HG02588 (cell line): ENCODE data around the gene PTGER4.
A peak's percentile ranks its signal among the peaks of the same experiment; 100 is the strongest.

Experiments
- ATAC-seq: cut with Tn5 transposase; IDR thresholded peaks from one replicate; pipeline ENCODE4 v1.9.1; 2021; ENCODE audit warnings: mild to moderate bottlenecking, moderate library complexity; ENCODE audit not compliant: unreplicated experiment

PTGER4 gene

GRCh38 chr5:40669606-40670390 is 9.9 kb upstream of the PTGER4 start:
- ATAC-seq, result no peak

GRCh38 chr5:40672425-40672824 is 7.3 kb upstream of the PTGER4 start:
- ATAC-seq, result no peak

DNA sequence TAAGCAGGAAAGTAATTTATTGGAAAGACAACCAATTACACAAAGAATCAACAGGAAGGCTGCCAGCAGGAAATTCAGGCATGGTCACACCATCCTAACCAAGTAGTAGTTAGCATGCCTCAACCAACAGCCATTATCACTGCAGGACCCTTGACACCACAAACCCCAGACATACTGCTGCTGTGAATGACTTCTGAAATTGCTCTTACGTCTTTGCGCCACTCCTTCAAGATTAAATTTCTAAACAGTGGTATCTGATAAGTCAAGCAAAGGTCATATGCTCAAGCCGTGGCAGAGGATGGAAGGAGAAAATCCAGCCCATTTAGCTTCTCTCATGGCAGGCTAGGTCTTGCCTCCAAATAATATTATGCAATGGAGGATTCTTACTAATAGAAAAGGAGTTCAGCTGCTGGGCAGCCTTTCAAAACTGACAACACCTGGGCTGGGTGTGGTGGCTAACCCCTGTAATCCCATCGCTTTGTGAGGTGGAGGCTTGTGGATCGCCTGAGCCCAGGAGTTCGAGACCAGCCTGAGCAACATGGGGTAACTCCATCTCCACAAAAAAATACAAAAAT is 5.0 kb upstream of the PTGER4 start:
- no peak for ATAC-seq

DNA sequence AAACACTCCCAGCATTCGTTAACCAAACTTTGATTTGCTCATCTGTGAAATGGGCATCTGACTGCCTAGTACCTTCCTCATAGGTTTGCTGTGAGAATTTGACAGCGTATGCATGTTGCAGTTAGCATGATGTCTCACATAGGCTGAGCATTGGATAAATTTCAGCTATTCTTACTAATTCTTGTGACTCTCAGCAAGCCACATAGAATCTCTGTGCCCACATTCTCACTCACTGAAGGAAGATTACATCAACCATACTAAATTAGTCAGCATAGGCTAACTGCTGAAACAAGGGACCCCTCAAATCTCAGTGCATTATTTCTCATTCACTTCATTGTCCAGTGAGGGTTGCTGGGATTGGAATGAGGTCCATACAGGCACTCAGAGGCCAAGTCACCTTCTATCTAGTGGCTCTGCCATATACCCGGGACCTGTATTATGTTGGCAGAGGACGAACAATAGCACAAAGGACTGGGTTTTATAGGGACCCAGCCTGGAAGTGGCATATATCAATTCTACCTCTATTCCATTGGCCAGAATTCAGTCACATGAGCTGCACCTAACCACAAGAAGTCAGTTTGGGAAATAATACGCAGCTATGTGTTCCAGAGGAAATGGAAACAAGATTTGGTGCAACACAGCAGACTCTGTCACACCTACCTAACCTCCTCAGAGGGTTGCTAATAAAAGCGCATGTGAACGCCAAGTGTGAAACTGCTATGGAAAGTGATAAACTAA is 4.2 kb upstream of the PTGER4 start:
- no peak for ATAC-seq

- ATAC-seq, result no peak
Observed at GRCh38 chr5:40676613-40677343, 2.9 kb upstream of the PTGER4 start.

DNA sequence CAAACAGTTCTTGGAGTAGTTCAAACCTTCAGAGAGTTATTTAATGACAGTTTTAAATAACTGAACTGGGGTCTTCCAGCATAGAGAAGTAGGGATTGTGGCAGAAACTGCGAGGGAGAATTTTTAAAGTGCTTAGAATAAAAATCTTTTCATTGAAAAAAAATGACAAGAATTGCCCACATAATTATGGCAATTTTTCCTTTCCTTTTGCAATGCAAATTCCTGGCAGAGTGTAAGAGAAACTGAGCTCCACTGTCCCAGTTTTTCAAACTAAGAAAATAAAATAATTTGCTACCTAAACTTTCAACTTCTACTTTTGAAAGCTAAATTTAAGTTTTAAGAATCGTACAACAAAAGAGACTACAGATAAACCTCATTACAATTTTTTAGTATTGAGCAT is 2.3 kb upstream of the PTGER4 start:
- ATAC-seq, result no peak

GRCh38 chr5:40678026-40678425 is 1.7 kb upstream of the PTGER4 start:
- no peak for ATAC-seq

GRCh38 chr5:40678460-40679147 is 1.1 kb upstream of the PTGER4 start:
- ATAC-seq, result no peak

DNA sequence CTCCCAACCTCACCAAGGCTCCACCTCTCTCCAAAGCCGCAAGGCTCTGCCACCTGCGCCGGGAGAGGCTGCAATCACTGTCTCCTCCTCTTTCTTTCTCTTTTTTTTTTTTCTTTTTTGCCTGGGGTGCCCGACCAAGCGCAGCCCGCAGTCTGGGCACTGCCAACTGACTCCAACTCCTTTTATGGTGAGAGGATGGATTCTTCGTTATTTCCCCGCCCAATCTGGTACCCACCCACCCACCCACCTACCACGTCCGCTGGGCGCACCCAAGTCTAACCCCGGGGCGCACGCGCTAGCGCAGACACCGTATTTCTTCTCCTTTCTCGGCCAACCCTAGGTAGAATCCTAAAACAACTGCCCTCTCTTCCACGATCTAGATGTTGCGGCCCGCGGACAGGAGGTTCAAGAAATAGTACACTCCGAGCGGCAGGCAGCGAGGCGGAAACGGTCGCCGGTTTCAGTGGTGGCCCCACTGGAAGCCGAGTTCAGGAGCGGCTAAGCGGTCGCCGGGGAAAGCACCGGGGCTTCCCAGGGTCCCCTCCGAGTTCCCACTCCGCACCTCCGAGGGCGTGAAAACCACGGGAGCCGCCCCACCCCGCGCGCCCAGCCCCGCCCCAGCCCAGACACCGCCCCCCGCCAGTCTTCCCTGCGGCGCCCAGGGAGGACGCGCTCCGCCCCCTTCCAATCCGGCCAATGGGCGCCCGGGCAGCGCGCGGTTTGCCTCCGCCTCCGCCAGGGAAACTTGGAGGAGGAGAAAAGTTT is 385 bp upstream of the PTGER4 start:
- ATAC-seq, result peak; percentile 72

- ATAC-seq, result no peak
Observed at GRCh38 chr5:40680741-40681362, 1.1 kb downstream of the PTGER4 start.

- ATAC-seq, result peak; percentile 21
Observed at GRCh38 chr5:40681363-40682153, 1.8 kb downstream of the PTGER4 start.

DNA sequence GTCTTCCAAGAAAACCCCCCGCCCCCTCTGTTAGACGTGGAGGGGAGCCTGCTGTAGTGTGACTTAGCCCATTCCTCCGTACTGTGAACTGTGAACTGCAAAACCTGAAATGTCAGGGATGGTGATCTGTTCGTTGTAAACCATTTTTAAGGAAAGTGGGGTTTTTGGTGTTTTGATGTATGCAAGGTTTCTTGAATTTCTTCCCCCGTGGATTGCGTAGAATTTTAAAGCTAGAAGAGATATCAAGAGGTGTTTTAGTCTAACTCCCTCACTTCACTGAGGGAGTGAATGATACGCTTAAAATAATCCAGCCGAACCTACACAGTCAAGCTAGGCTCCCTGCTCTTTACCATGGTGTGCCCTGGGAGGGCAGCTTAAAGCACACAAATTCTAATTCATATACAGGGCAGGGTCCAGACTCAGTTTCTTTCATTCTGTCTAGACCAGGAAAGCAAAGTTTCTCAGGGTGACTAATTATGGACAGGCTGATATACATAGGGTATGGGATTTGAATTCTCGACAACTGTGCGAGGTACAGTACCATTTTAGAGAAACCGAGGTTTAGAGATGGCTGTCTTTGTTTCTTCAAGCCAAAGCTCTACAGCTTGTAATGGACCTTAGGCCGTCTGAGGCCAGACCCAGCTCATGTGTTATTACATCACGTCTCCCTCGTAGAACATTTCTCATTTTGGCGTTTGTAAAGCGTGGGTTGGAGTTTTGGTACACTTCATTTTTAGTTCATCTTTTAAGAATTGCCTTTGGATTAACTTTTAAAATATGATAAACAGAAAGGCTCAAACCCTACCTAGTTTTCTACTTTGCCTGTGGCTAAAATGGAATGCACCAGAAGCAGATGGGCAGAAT is 2.7 kb downstream of the PTGER4 start:
- ATAC-seq, result no peak

GRCh38 chr5:40683305-40683704 is 3.6 kb downstream of the PTGER4 start:
- ATAC-seq, result no peak

GRCh38 chr5:40685193-40685592 is 5.5 kb downstream of the PTGER4 start:
- ATAC-seq, result no peak

GRCh38 chr5:40685976-40686486 is 6.3 kb downstream of the PTGER4 start:
- ATAC-seq, result no peak

DNA sequence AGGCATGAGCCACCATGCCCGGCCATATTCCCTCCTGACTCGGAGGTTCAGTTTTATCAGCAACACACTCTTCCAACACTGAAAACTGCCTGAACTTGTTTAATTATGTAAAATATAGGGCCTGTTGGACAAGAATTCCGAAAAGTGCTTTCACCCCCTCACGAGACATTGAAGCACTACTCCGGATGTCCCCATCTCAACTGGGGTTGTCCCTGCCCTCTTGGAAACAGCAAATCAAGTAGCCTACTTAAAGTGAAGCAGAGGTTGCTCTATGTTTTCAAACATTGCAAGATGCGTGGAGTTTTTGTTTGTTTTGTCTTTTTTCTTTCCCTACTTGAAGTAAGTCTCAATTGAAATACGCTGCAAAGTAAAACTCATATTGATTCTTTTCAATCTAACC is 7.6 kb downstream of the PTGER4 start:
- no peak for ATAC-seq

- peak; percentile 80 for ATAC-seq
Observed at GRCh38 chr5:40688127-40688761, 8.5 kb downstream of the PTGER4 start.
